PC-3 (cell line): ENCODE measurements around the gene CLMN. TPM values are rescaled to one million over a fixed set of nuclear protein-coding genes. Genes with fewer than 3 reads are reported as not detected.

ENCODE experiments used
- ATAC-seq: fragments of 200-7000 bp; cut with Tn5 transposase; 2 replicates; pipeline ENCODE4 v1.9.1; 2020; ENCODE audit warnings: mild to moderate bottlenecking, moderate library complexity
- BruUV-seq: library from RNA; stranded (reverse); fragments of 400-500 nt; replicated peaks from 2 replicates; lab custom pipeline; 2021; lab: Mats Ljungman, UMichigan
- CTCF ChIA-PET: fragments of 300-600 bp; sonication (Branson Sonifier 250); formaldehyde crosslinking; loops from one replicate; lab custom pipeline; 2022; ENCODE audit warnings: antibody characterized with exemption; lab: Charles Lee
- POLR2A ChIA-PET: fragments of 300-600 bp; sonication (Branson Sonifier 250); formaldehyde crosslinking; loops from one replicate; lab custom pipeline; 2022; ENCODE audit warnings: antibody characterized with exemption; ENCODE audit not compliant: unreplicated experiment; lab: Charles Lee
- DNase-seq: peaks from one replicate; pipeline ENCODE4 v3.0.0-alpha.2; 2015
- H2AFZ ChIP-seq: fragments of 300-600 bp; sonication (generic); 2 replicates; pipeline ENCODE4 v1.6.0; 2016; ENCODE audit warnings: antibody characterized with exemption, low read length
- H3F3A ChIP-seq: fragments of 300-600 bp; sonication (generic); one replicate; pipeline ENCODE4 v1.6.0; 2017; ENCODE audit warnings: antibody characterized with exemption, low read length, control low read depth, mild to moderate bottlenecking; ENCODE audit not compliant: unreplicated experiment
- H3K27ac ChIP-seq: fragments of 300-600 bp; sonication (generic); 2 replicates; pipeline ENCODE4 v1.5.1; 2016; ENCODE audit warnings: mild to moderate bottlenecking, low read length
- H3K27me3 ChIP-seq: fragments of 300-600 bp; sonication (generic); 2 replicates; pipeline ENCODE4 v1.6.1; 2016; ENCODE audit warnings: low read length, mixed read lengths
- H3K36me3 ChIP-seq: fragments of 300-600 bp; sonication (generic); 2 replicates; pipeline ENCODE4 v1.6.1; 2016; ENCODE audit warnings: low read depth, mixed run types, low read length, mixed read lengths
- H3K4me1 ChIP-seq: fragments of 300-600 bp; sonication (generic); 2 replicates; pipeline ENCODE4 v1.5.1; 2016; ENCODE audit warnings: low read length; ENCODE audit not compliant: insufficient read depth
- H3K4me2 ChIP-seq: fragments of 300-600 bp; sonication (generic); 2 replicates; pipeline ENCODE4 v1.6.0; 2016; ENCODE audit warnings: low read length
- H3K4me3 ChIP-seq: fragments of 300-600 bp; sonication (generic); 2 replicates; pipeline ENCODE4 v1.5.1; 2016; ENCODE audit warnings: mild to moderate bottlenecking, low read length, mixed read lengths
- H3K79me2 ChIP-seq: fragments of 300-600 bp; sonication (generic); 2 replicates; pipeline ENCODE4 v1.6.1; 2017; ENCODE audit warnings: low read length, mixed read lengths
- H3K9ac ChIP-seq: fragments of 300-600 bp; sonication (generic); 2 replicates; pipeline ENCODE4 v1.6.0; 2016; ENCODE audit warnings: mild to moderate bottlenecking, low read length
- H3K9me2 ChIP-seq: fragments of 300-600 bp; sonication (generic); replicated peaks from 2 replicates; pipeline ENCODE4 v1.6.1; 2016; ENCODE audit warnings: mixed run types, low read length, mixed read lengths
- H3K9me3 ChIP-seq: fragments of 300-600 bp; sonication (generic); 2 replicates; pipeline ENCODE4 v1.6.1; 2016; ENCODE audit warnings: low read length, mixed read lengths
- H4K20me1 ChIP-seq: fragments of 300-600 bp; sonication (generic); 2 replicates; pipeline ENCODE4 v1.6.1; 2016; ENCODE audit warnings: low read length, mixed read lengths
- EZH2 ChIP-seq: fragments of 300-600 bp; sonication (generic); IDR thresholded peaks from one replicate; pipeline ENCODE4 v1.6.1; 2017; ENCODE audit warnings: antibody characterized with exemption, mild to moderate bottlenecking, low read length; ENCODE audit not compliant: unreplicated experiment
- EZH2phosphoT487 ChIP-seq: fragments of 300-600 bp; sonication (generic); IDR thresholded peaks from 2 replicates; pipeline ENCODE4 v1.6.1; 2018; ENCODE audit warnings: mild to moderate bottlenecking, antibody characterized with exemption, low read length, borderline replicate concordance
- intact Hi-C: fragments of 100-400 bp; cut with micrococcal nuclease; formaldehyde crosslinking; loops from 2 replicates; pipeline ENCODE4 v1.9.0; 2023
- total RNA-seq: library from RNA; depleted of rRNA; stranded (reverse); fragments of >200 nt; gene quantifications from 2 replicates; pipeline ENCODE4 v1.2.3, GENCODE V29; 2014
- TF ChIP-seq, protein P1 (sequence below): fragments of 300-600 bp; sonication (generic); conservative IDR thresholded peaks from 2 replicates; pipeline ENCODE4 v1.5.1; 2017; ENCODE audit warnings: antibody characterized with exemption, low read depth, mild to moderate bottlenecking, low read length

Gene CLMN
- total RNA-seq, 1 experiment from 2014 or later = 3.5 TPM

DNA sequence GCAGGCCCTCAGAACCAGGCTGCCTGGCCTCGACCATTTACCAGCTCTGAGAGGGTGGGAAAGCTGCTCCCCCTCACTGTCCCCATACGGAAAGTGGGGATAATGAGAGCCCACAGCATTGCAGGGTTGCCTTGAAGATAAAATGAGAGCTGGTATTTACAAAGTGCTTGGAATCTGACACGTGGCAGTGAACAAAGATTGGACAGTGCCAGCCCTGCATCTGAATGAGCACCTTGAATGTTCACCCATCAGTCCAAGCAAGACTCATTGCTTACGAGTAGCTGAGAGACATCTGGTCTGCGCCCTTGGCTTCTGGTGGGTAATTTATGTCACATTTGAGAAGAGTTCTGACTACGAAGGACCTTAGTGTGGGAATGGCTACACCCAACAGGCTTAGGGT, 67.5 kb downstream of the CLMN start:
- Histone ChIP-seq H3K4me1 (peaks cover 17% of the 10 kb centered on the region), H3K27me3 (no peaks in the 10 kb centered on the region), H3K9me2 (no peaks in the 10 kb centered on the region), H4K20me1 (no peaks in the 10 kb centered on the region), H3K9ac (no peak overlapping the region), H3K79me2 (no peaks in the 10 kb centered on the region), H3K27ac (no peak overlapping the region), H2AFZ (no peak overlapping the region), H3K4me2 (no peak overlapping the region), H3K36me3 (no peaks in the 10 kb centered on the region), H3F3A (no peaks in the 10 kb centered on the region), H3K4me3 (no peak overlapping the region), H3K9me3 (no peaks in the 10 kb centered on the region)
- ChIA-PET CTCF (no interaction called here), POLR2A (no interaction called here)
- intact Hi-C loops = no loop called here
- BruUV-seq = no TSS peak
- DNase-seq (no peak), ATAC-seq (no peak)
- TF ChIP-seq EZH2 (no peak), EZH2phosphoT487 (no peak)
- TF ChIP-seq, protein P1, sequence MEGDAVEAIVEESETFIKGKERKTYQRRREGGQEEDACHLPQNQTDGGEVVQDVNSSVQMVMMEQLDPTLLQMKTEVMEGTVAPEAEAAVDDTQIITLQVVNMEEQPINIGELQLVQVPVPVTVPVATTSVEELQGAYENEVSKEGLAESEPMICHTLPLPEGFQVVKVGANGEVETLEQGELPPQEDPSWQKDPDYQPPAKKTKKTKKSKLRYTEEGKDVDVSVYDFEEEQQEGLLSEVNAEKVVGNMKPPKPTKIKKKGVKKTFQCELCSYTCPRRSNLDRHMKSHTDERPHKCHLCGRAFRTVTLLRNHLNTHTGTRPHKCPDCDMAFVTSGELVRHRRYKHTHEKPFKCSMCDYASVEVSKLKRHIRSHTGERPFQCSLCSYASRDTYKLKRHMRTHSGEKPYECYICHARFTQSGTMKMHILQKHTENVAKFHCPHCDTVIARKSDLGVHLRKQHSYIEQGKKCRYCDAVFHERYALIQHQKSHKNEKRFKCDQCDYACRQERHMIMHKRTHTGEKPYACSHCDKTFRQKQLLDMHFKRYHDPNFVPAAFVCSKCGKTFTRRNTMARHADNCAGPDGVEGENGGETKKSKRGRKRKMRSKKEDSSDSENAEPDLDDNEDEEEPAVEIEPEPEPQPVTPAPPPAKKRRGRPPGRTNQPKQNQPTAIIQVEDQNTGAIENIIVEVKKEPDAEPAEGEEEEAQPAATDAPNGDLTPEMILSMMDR = no peak

DNA sequence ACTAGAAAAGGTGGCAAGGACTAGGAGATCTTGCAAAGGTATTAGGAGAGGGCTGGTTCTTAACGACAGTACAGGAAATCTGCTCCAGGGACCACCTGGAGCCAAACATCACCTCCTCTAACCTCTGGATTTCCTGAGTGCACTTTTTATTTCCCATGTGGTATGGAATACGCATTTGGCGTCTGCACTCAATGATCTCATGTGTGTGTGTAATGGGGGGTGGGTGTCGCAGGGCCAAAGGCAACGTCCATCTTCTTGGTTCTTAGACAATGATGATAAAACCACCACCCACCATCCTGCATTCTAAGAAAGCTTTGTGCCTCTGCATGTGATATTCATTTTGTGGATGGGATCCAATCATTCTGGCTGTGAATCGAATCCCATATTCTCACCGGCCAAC, 68.8 kb downstream of the CLMN start:
- ATAC-seq = no peak
- CTCF ChIA-PET = no interaction called here
- H3K4me3 ChIP-seq = no peak overlapping the region
- POLR2A ChIA-PET = no interaction called here
- H3K27ac ChIP-seq = no peak overlapping the region
- intact Hi-C loops = no loop called here
- H3K79me2 ChIP-seq = no peaks in the 10 kb centered on the region
- no peaks in the 10 kb centered on the region for H3F3A ChIP-seq
- TF ChIP-seq, protein P1 = no peak
- TF ChIP-seq EZH2 = no peak
- no peak for TF ChIP-seq EZH2phosphoT487
- peaks cover 17% of the 10 kb centered on the region for H3K4me1 ChIP-seq
- DNase-seq = no peak
- BruUV-seq = no TSS peak
- no peaks in the 10 kb centered on the region for H3K27me3 ChIP-seq
- H3K36me3 ChIP-seq = no peaks in the 10 kb centered on the region
- no peak overlapping the region for H2AFZ ChIP-seq
- no peak overlapping the region for H3K9ac ChIP-seq
- H3K9me2 ChIP-seq = no peaks in the 10 kb centered on the region
- no peaks in the 10 kb centered on the region for H4K20me1 ChIP-seq
- no peak overlapping the region for H3K4me2 ChIP-seq
- no peaks in the 10 kb centered on the region for H3K9me3 ChIP-seq

DNA sequence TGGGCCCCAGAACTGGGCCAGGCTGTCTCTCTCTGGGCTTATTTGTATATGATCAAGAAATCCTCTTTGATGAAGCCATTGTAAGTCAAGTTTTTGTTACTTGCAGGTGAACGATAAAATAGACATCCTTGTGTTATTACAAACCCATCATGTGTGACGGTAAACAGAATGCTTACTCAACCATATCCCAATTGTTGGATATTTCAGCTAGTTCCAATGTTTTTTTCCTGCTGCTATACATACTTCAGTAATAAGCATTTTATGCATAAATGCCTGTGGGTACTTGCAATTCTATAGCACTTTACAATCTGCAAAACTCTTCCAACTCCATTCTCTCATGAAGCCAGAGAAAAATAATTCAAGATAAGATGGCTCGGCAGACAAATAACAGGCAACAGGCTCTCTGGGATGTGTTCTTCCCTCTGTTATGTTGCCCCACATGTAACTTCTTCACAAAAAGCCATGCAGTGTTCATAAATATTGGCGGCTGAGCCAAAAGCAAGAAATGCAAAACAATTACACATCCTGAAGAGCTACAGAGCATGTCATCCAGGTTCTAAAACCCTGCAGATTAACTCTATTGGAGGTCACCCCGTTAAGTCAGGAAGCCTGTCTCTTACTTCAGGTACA, 69.5 kb downstream of the CLMN start:
- no peaks in the 10 kb centered on the region for H3K27me3 ChIP-seq
- BruUV-seq = no TSS peak
- ChIA-PET POLR2A (no interaction called here), CTCF (no interaction called here)
- peaks cover 17% of the 10 kb centered on the region for H3K4me1 ChIP-seq
- no peak for ATAC-seq
- intact Hi-C loops = no loop called here
- no peak overlapping the region for H3K27ac ChIP-seq
- no peak for TF ChIP-seq EZH2
- no peak for TF ChIP-seq EZH2phosphoT487
- TF ChIP-seq, protein P1 = no peak
- H2AFZ ChIP-seq = no peak overlapping the region
- H3F3A ChIP-seq = no peaks in the 10 kb centered on the region
- H3K9ac ChIP-seq = no peak overlapping the region
- no peak for DNase-seq
- H3K4me3 ChIP-seq = no peak overlapping the region
- no peaks in the 10 kb centered on the region for H3K36me3 ChIP-seq
- H3K79me2 ChIP-seq = no peaks in the 10 kb centered on the region
- no peaks in the 10 kb centered on the region for H4K20me1 ChIP-seq
- no peak overlapping the region for H3K4me2 ChIP-seq
- H3K9me3 ChIP-seq = no peaks in the 10 kb centered on the region
- no peaks in the 10 kb centered on the region for H3K9me2 ChIP-seq
